Kasumi-1 (cell line): ENCODE results near the gene CDKAL1.
"Not testable (repeated sequence)": the region's sequence is repeated elsewhere in the genome, so short reads cannot be mapped to it uniquely, and the experiment has no call there.

Source experiments
- DNase-seq, 2 experiments: peaks; one replicate each; lab custom pipeline; 2025; lab: John Stamatoyannopoulos, UW

The CDKAL1 gene

GRCh38 chr6:20710341-20710740 lies 176.1 kb downstream of the CDKAL1 start:
- DNase-seq = no peak

- DNase-seq = no peak
Observed at GRCh38 chr6:20711518-20711917, 177.3 kb downstream of the CDKAL1 start.

- no peak for DNase-seq
Observed at GRCh38 chr6:20712011-20712410, 177.8 kb downstream of the CDKAL1 start.

- DNase-seq = no peak
Observed at GRCh38 chr6:20715135-20715806, 181.0 kb downstream of the CDKAL1 start.

- DNase-seq = no peak
Observed at GRCh38 chr6:20716865-20717264, 182.6 kb downstream of the CDKAL1 start.

- no peak for DNase-seq
Observed at GRCh38 chr6:20717743-20718142, 183.5 kb downstream of the CDKAL1 start.

GRCh38 chr6:20718705-20719653 lies 184.7 kb downstream of the CDKAL1 start:
- DNase-seq = no peak

GRCh38 chr6:20719980-20720379 lies 185.7 kb downstream of the CDKAL1 start:
- DNase-seq = peak; percentile 54 to 56

- DNase-seq = not testable (repeated sequence)
Observed at GRCh38 chr6:20721121-20721520, 186.9 kb downstream of the CDKAL1 start.

- no peak for DNase-seq
Observed at GRCh38 chr6:20722455-20722854, 188.2 kb downstream of the CDKAL1 start.

- no peak for DNase-seq
Observed at GRCh38 chr6:20723236-20723635, 189.0 kb downstream of the CDKAL1 start.

GRCh38 chr6:20724443-20725190 lies 190.4 kb downstream of the CDKAL1 start:
- no peak for DNase-seq

GRCh38 chr6:20725235-20725634 lies 191.0 kb downstream of the CDKAL1 start:
- DNase-seq = not testable (repeated sequence)

- no peak for DNase-seq
Observed at GRCh38 chr6:20729086-20729485, 194.8 kb downstream of the CDKAL1 start.

GRCh38 chr6:20732362-20732761 lies 198.1 kb downstream of the CDKAL1 start:
- DNase-seq = not testable (repeated sequence)

GRCh38 chr6:20732896-20733295 lies 198.6 kb downstream of the CDKAL1 start:
- DNase-seq = no peak

- no peak for DNase-seq
Observed at GRCh38 chr6:20737912-20738311, 203.7 kb downstream of the CDKAL1 start.

GRCh38 chr6:20740088-20740487 lies 205.8 kb downstream of the CDKAL1 start:
- no peak for DNase-seq

- no peak for DNase-seq
Observed at GRCh38 chr6:20740727-20741126, 206.5 kb downstream of the CDKAL1 start.

- no peak for DNase-seq
Observed at GRCh38 chr6:20741490-20741889, 207.2 kb downstream of the CDKAL1 start.

GRCh38 chr6:20744911-20745557 lies 210.8 kb downstream of the CDKAL1 start:
- DNase-seq = no peak

- no peak for DNase-seq
Observed at GRCh38 chr6:20746024-20746423, 211.8 kb downstream of the CDKAL1 start.
